ENCODE measurements around the gene CACNA1B. TPM values are rescaled to one million over a fixed set of nuclear protein-coding genes. Genes with fewer than 3 reads are reported as not detected.

Gene CACNA1B
- total RNA-seq, 1 experiment from 2014 or later: 7.8 TPM

DNA sequence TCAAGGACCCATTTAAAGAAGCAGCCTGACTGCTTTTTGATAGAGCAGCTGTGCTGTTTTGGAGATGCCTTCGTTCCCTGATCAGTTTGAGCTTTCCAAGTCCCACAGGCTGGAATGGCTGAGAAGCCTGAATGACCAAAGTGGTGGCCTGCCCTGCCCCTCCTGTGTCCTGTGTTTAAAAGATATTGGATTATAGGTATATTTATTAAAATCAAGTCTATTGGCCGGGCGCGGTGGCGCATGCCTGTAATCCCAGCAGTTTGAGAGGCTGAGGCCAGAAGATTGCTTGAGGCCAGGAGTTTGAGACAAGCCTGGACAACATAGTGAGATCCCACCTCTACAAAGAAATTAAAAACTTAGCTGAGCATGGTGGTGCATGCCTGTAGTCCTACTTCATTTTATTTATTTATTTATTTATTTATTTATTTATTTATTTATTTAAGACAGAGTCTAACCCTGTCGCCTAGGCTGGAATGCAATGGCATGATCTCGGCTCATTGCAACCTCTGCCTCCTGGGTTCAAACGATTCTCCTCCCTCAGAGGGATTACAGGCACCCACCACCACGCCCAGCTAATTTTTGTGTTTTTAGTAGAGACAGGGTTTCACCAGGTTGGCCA, 87.7 kb downstream of the CACNA1B start:
- Mint-ChIP-seq H3K4me1 (peaks cover 0 to 3% of the 10 kb centered on the region in 2 experiments; a peak in 1 of 4 replicates), H3K27ac (no peak overlapping the region), H3K27me3 (ENCODE audit: low read depth) (no peaks in the 10 kb centered on the region), H3K36me3 (ENCODE audit: insufficient read depth in 1 of 3, low read depth in 3 of 3) (peaks cover 17 to 33% (median 22%) of the 10 kb centered on the region in 3 experiments), H3K4me3 (no peak overlapping the region), H3K9me3 (peaks cover 5 to 7% of the 10 kb centered on the region in 2 experiments; a peak in 4 of 5 replicates)
- H4K5ac ChIP-seq (ENCODE audit: insufficient read length, low read depth, low read length): no peak overlapping the region
- no CpG with 5 or more reads among the region's 9 CpGs for WGBS (ENCODE audit: extremely low coverage, insufficient read length, low lambda C conversion rate)
- no peak overlapping the region for H2BK15ac ChIP-seq (ENCODE audit: low read depth, low read length)
- no peaks in the 10 kb centered on the region for H3K9me3 ChIP-seq (ENCODE audit: control insufficient read depth, low read depth, low read length)
- H4K91ac ChIP-seq (ENCODE audit: insufficient read length, low read depth, low read length): no peak overlapping the region
- H3K23me2 ChIP-seq (ENCODE audit: insufficient read length, low read depth, low read length, poor library complexity, severe bottlenecking): no peaks in the 10 kb centered on the region
- H4K8ac ChIP-seq (replicated peaks; ENCODE audit: insufficient read length, low read depth, low read length): no peak overlapping the region
- no peak overlapping the region for H3K9ac ChIP-seq (ENCODE audit: extremely low read depth, insufficient read length, low read length)
- no peak overlapping the region for H2BK5ac ChIP-seq (ENCODE audit: insufficient read length, low read length)
- no peak overlapping the region for H3K56ac ChIP-seq (ENCODE audit: insufficient read length, low read depth, low read length)
- H2BK120ac ChIP-seq (ENCODE audit: low read depth, low read length, poor library complexity, severe bottlenecking): no peak overlapping the region
- H2BK20ac ChIP-seq (ENCODE audit: low read depth, low read length, poor library complexity, severe bottlenecking): no peak overlapping the region
- no peak overlapping the region for H2AFZ ChIP-seq (ENCODE audit: low read length)
- no peak overlapping the region for H3T11ph ChIP-seq (ENCODE audit: low read length)
- no peaks in the 10 kb centered on the region for H3K79me2 ChIP-seq (ENCODE audit: insufficient read depth, low read length)
- H2BK12ac ChIP-seq (ENCODE audit: insufficient read length, low read depth, low read length): no peak overlapping the region
- no peak overlapping the region for H3K4ac ChIP-seq (ENCODE audit: low read depth, low read length)
- no peak for DNase-seq
- TF ChIP-seq, protein P1, sequence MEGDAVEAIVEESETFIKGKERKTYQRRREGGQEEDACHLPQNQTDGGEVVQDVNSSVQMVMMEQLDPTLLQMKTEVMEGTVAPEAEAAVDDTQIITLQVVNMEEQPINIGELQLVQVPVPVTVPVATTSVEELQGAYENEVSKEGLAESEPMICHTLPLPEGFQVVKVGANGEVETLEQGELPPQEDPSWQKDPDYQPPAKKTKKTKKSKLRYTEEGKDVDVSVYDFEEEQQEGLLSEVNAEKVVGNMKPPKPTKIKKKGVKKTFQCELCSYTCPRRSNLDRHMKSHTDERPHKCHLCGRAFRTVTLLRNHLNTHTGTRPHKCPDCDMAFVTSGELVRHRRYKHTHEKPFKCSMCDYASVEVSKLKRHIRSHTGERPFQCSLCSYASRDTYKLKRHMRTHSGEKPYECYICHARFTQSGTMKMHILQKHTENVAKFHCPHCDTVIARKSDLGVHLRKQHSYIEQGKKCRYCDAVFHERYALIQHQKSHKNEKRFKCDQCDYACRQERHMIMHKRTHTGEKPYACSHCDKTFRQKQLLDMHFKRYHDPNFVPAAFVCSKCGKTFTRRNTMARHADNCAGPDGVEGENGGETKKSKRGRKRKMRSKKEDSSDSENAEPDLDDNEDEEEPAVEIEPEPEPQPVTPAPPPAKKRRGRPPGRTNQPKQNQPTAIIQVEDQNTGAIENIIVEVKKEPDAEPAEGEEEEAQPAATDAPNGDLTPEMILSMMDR (conservative IDR thresholded peaks at IDR 0.05): no peak
- no peaks in the 10 kb centered on the region for H3K79me1 ChIP-seq (ENCODE audit: insufficient read depth, low read depth, low read length, poor library complexity, severe bottlenecking)
- no peaks in the 10 kb centered on the region for H3K27me3 ChIP-seq (ENCODE audit: insufficient read depth, low read length)
- H3K14ac ChIP-seq (ENCODE audit: insufficient read depth, low read length): no peak overlapping the region
- no peaks in the 10 kb centered on the region for H3K4me1 ChIP-seq (ENCODE audit: insufficient read depth, low read length)
- no peak overlapping the region for H3K4me2 ChIP-seq (ENCODE audit: insufficient read depth, insufficient read length, low read length)
- H2AK5ac ChIP-seq (ENCODE audit: insufficient read length, low read length): no peak overlapping the region
- no peaks in the 10 kb centered on the region for H4K20me1 ChIP-seq (ENCODE audit: control insufficient read depth, insufficient read depth, insufficient read length)
- H3K27ac ChIP-seq (ENCODE audit: insufficient read length, low read depth, low read length): no peak overlapping the region
- H3K18ac ChIP-seq (ENCODE audit: insufficient read length, low read depth, low read length): no peak overlapping the region
- H3K23ac ChIP-seq (ENCODE audit: insufficient read length, low read depth, low read length): no peak overlapping the region
